LNCaP clone FGC (cell line): ENCODE measurements around the gene ASB10.
A peak's percentile ranks its signal among the peaks of the same experiment; 100 is the strongest.

Source experiments
- DNase-seq: peaks from one replicate; pipeline ENCODE4 v3.0.0-alpha.2; 2011; ENCODE audit warnings: low read depth
- H3K4me3 ChIP-seq: 2 replicates; pipeline ENCODE4 v1.5.1; 2011; ENCODE audit warnings: mild to moderate bottlenecking, low read depth, low read length, control low read depth
- CTCF ChIP-seq: IDR thresholded peaks from 2 replicates; pipeline ENCODE4 v1.5.1; 2012; ENCODE audit warnings: mild to moderate bottlenecking; ENCODE audit not compliant: control insufficient read depth, insufficient read depth; ENCODE audit errors: extremely low read depth

Gene ASB10

GRCh38 chr7:151152643-151153513, 34.2 kb downstream of the ASB10 start:
- no peak for DNase-seq
- no peak overlapping the region for H3K4me3 ChIP-seq
- TF ChIP-seq CTCF = no peak

DNA sequence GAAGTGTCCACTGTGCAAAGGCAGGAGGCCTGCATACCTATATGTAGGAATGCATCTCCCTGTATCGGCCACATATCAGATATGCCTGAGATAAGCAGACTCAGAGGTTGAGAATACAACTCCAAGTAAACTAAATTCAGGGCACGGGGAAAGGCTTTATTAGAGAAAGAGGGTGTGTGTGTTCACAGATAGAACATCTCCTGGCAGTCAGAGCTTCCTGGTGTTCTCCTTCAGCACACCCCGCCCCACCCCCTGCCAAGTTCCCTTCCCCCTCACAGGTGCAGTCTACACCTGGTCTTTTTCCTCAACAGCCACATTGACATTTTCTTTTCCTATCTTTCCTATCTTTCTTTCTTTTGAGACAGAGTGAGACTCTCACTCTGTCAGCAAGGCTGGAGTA, 36.7 kb downstream of the ASB10 start:
- H3K4me3 ChIP-seq = no peak overlapping the region
- TF ChIP-seq CTCF = no peak
- peak; percentile 11 for DNase-seq

DNA sequence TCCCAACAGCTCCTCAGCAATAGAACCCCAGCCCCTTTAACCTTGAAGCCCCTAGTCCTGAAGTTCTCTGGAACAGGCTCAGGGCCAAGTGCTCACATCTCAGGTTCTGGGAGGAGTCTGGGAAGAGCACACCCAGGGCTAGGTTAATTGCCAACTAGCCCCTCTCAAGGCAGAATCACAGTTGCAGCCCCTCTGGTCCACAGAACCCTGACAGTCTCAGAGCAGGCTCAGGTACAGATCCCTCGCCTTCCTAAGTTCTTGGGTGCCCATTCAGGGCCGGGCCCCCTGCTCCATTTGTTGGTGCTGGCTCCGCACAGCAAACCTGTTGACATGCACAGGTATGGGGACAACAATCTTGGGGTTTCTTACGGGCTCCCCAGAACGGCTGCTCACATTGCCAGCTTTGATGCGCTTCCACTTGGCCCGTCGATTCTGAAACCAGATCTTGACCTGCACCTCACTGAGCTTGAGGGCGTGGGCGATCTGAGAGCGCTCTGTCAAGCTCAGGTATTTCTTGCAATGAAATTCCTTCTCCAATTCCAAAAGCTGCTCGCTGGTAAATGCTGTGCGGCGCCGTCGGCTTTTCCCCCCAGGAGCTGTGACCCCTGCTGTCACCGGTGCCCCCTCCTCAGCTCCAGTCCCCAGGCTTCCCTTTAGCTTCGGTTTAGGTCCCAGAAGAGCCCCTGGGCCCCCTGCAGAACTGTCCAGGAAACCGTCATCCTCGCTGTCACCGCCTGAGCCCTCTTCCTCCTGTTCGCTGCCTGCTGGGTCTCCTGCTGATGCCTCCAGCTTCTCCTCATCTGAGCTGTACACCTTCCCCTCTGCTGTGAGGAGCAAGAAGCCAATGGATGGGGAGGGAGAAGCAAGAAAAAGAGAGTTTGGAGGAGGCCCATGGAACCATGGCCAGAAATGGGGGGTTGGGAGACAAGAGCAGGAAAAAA, 38.5 kb downstream of the ASB10 start:
- no peak overlapping the region for H3K4me3 ChIP-seq
- DNase-seq = no peak
- TF ChIP-seq CTCF = no peak

DNA sequence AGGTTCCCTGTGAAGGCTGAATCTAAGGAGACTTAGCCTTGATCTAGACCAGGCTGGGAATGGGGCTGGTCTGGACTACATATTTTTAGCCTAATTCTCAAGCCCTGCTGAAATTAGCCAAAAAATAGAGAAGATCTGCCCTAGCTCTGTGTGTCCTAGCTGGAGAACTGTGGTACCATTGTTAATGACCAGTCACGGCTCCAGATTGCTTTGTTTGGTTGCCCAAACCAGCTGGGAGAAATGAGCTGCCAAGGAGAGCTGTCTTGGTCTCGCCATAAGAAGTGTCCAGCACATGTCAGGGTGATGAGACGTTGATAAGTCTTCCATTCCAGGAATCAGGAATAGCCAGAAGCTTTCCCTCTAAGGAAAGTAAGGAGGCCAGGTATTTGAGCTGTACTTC, 40.3 kb downstream of the ASB10 start:
- H3K4me3 ChIP-seq = no peak overlapping the region
- TF ChIP-seq CTCF = no peak
- no peak for DNase-seq

DNA sequence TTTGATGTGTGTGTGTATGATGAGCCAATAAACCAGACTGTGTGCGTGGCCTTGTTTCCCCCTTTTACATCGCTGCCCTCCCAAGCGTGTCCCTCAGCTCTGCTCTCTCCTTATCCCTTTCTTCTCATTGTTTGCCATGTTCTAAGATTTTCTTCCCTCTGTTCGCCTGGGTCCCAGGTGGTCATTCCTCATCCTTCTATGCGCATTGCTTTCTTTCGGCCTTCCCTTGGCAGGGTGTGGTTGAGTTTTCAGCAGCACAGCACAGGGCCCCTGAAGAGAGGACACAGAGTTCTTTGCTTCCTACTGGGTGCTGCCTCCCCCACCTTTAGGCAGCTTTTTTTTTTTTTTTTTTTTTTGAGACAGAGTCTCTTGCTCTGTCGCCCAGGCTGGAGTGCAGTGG, 42.7 kb downstream of the ASB10 start:
- TF ChIP-seq CTCF = no peak

GRCh38 chr7:151143261-151144015, 43.6 kb downstream of the ASB10 start:
- H3K4me3 ChIP-seq = no peak overlapping the region
- no peak for TF ChIP-seq CTCF
- DNase-seq = no peak

More for the DNA sequence above, 42.7 kb downstream of the ASB10 start:
- DNase-seq = no peak
- H3K4me3 ChIP-seq = no peak overlapping the region
